Choroid plexus epithelial cell (primary cell): Measurements from ENCODE around the gene COG3.

Experiments used
- DNase-seq: peaks from one replicate; pipeline ENCODE4 v3.0.0-alpha.2; 2010; ENCODE audit warnings: low read depth
- H3K4me3 ChIP-seq: 2 replicates; pipeline ENCODE4 v1.5.1; 2011; ENCODE audit warnings: low read depth, mild to moderate bottlenecking, control low read depth, low read length, moderate library complexity
- CTCF ChIP-seq: conservative IDR thresholded peaks from 2 replicates; pipeline ENCODE4 v1.5.1; 2011; ENCODE audit warnings: low read depth, mild to moderate bottlenecking, control low read depth, inconsistent platforms, low read length, moderate library complexity

Gene COG3

GRCh38 chr13:45565331-45565730, 100.6 kb downstream of the COG3 start:
- no peak overlapping the region for H3K4me3 ChIP-seq
- TF ChIP-seq CTCF: no peak
- no peak for DNase-seq

- no peak for DNase-seq
- no peak overlapping the region for H3K4me3 ChIP-seq
- no peak for TF ChIP-seq CTCF
These were observed 110.5 kb downstream of the COG3 start for GRCh38 chr13:45575146-45575829.

- no peak for TF ChIP-seq CTCF
- DNase-seq: no peak
- H3K4me3 ChIP-seq: no peak overlapping the region
These were observed 111.1 kb downstream of the COG3 start for GRCh38 chr13:45575830-45576180.

DNA sequence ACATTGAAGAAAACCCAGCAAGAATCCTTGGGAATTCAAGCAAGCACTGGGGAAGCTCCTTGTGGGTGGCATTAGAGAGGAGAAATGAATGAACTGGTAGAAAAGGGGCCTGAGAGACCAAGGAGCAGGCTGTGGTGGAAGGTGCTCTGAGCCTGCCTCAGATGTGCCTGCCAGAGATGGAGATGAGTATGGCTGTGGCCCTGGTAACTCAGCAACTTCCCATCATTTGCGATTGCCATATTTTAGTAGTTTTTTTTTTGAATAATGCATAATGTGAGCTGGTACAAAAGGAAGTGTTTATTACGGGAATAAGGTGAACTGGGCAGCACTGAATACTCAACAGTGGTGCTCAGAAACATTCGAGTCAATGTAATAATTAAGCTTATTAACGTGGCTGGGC, 111.7 kb downstream of the COG3 start:
- no peak for DNase-seq

DNA sequence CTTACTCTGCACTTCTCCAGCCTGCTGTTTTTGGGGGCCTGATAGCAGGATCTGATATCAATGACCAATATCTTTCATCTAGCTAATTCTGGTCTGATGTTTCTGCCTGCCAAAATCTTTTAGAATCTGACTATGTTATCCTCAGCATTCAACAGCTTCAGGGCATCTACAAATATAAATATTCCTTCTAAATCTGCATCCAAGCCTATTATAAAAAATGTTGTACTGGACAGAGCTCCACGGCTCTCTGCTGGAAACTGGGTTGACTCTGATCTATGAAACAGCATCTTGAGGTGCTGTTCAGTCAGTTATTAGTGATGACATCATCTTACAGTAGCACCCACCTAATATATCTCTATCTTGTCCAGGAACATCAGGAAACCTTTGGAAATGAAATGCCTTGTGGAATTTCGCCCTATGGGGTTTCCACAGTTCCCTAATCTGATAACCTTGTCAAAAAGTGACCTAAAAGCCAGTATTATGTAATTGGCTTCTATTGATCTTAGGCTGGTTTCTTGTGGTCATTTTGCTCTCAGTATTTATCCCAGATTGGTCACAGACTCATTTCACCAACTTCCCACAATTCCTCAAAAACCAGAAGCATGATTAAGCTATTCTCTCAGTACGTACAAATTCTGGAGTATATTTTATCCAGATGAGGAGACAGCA, 117.8 kb downstream of the COG3 start:
- H3K4me3 ChIP-seq: no peak overlapping the region
- DNase-seq: no peak
- no peak for TF ChIP-seq CTCF

More for the DNA sequence above, 111.7 kb downstream of the COG3 start:
- H3K4me3 ChIP-seq: no peak overlapping the region
- TF ChIP-seq CTCF: no peak

GRCh38 chr13:45584816-45585215, 120.1 kb downstream of the COG3 start:
- DNase-seq: peak; percentile 18
- TF ChIP-seq CTCF: peak; percentile 51
- H3K4me3 ChIP-seq: no peak overlapping the region
